Astrocyte (in vitro differentiated cells and primary cell): ENCODE data around the gene CRTAP.

ENCODE experiments used
- CTCF ChIP-seq: IDR thresholded peaks from 2 replicates; pipeline ENCODE4 v1.5.1; 2011; ENCODE audit warnings: low read depth, mild to moderate bottlenecking, inconsistent platforms, low read length, moderate library complexity; ENCODE audit not compliant: insufficient read depth
- EZH2 ChIP-seq: IDR thresholded peaks from 2 replicates; pipeline ENCODE4 v1.6.1; 2012; ENCODE audit warnings: mild to moderate bottlenecking, low read length, inconsistent platforms; ENCODE audit not compliant: insufficient read depth

GRCh38 chr3:33179132-33179531, 65.3 kb downstream of the CRTAP start:
- TF ChIP-seq EZH2 (no peak), CTCF (no peak)
